ENCODE measurements around the gene ZBTB47.

Gene ZBTB47

DNA sequence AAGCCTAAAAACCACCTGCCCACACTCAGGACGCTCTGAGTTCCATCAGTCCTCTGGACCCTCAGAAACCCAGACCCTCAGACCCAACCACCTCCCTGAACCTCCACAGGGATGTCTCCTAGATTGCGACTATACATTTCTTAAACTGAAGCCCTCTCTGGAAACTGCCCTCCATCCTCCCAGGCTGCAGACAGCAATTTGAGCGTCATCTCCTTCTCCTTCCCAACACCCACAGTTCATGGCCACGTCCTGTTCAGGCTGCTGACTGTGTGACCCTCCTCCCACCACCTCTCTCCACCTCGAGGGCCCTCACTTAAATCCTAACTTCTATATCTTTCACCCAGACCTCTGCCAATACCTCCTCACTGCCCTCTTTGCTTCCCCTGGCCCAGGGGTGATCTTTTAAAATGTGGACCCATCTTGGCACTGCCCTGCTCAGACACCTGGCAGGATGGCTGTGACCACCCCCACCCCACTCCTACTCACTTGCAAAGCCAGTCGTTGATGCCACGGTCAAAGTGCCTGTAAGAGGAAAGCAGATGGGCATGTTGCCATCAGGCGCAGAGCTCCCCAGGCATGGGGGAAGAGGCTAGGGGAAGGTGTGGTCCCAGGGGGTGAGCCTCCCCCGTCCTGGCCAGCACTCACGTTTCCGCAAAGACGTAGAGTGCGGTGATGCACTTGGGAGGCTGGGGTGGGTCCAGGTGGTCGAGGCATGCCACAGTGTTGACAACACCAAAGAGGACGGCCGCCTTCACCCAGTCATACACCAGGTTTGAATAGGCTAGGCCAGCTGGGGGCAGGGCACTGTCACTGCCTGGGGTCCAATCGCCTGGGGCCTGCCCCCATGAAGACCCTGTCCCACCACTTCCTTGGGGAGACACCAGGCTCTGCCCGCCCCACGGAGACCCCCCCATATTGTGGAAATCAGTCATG lies 43.1 kb downstream of the ZBTB47 start:
- no peak for DNase-seq (ENCODE audit: low read depth, low spot score)
- no peak overlapping the region for H3K4me3 ChIP-seq (ENCODE audit: low read depth, low read length)
- ChIA-PET CTCF (no interaction called here), POLR2A (no interaction called here)
- TF ChIP-seq, protein P1, sequence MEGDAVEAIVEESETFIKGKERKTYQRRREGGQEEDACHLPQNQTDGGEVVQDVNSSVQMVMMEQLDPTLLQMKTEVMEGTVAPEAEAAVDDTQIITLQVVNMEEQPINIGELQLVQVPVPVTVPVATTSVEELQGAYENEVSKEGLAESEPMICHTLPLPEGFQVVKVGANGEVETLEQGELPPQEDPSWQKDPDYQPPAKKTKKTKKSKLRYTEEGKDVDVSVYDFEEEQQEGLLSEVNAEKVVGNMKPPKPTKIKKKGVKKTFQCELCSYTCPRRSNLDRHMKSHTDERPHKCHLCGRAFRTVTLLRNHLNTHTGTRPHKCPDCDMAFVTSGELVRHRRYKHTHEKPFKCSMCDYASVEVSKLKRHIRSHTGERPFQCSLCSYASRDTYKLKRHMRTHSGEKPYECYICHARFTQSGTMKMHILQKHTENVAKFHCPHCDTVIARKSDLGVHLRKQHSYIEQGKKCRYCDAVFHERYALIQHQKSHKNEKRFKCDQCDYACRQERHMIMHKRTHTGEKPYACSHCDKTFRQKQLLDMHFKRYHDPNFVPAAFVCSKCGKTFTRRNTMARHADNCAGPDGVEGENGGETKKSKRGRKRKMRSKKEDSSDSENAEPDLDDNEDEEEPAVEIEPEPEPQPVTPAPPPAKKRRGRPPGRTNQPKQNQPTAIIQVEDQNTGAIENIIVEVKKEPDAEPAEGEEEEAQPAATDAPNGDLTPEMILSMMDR (IDR thresholded peaks at IDR 0.05; ENCODE audit: insufficient read depth, low read length, missing control alignments) = no peak

DNA sequence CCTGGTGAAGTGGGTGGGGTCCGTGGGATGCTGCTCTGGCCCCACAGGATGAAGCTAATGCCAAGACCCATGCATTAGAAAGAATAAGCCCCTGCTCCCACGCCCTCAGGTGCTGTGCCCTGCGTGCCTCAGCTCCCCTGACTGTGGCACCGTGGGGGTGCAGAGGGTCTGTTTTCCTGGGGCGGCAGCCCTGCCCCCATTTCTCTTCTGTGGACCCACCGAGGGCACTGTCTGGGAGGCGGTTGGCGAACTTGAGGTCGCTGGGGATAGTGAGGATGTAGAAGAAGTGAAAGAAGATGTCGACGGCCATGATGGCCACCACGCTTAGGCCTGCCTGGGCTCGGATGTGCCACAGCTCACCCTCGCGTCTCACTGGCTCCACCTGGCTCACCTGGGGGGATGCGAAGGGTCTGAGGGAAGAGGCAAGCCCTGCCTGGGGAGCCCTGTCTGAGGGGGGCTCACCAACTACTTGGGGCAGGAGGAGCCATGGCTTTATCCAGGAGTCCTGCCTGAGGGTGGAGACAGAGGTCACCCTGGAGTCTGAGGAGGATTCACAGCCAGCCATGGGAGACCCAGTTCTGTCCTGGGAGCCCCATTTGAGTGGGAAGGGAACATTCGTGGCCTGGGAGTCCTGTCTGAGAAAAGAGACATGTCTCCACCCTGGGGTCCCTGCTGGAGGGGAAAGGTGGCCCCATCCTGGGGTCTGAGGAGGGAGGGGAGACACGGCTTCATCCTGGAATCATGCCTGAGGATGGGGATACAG lies 44.0 kb downstream of the ZBTB47 start:
- ChIA-PET POLR2A (no interaction called here), CTCF (no interaction called here)
- no peak for DNase-seq (ENCODE audit: low read depth, low spot score)
- H3K4me3 ChIP-seq (ENCODE audit: low read depth, low read length) = no peak overlapping the region
- TF ChIP-seq, protein P1 (IDR thresholded peaks at IDR 0.05; ENCODE audit: insufficient read depth, low read length, missing control alignments) = no peak

DNA sequence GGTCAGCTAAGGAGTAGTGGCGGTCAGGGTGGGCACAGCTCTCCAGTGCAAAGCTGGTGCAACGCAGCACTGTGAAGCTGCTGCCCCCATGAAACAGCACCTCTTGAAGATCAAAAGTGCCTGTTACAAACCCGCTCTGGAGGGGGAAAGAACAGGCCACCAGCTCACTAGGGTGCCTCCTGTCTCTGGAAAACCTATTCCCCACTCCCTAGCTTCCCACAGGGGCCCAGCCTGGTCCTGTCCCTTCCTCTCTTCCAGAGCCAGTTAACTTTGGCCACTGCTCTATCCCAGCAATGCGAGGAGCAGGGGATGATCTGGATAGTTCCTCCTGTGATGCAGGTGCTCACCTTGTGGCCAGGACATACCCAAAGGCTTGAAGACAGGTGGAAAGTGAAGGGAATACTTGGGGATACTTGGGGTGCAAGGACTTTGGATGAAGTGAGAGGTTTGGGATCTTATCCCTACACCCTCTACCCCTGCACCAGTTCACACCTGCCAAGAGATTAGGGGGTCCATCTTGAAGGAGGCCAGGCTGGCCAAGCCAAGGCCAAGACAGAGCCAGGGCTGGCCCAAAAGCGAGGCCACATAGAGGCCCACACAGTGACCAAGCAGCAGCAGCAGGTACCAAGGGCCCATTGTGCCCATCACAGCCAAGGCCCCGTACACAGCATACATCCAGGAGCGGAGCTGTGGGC lies 44.9 kb downstream of the ZBTB47 start:
- TF ChIP-seq, protein P1 (IDR thresholded peaks at IDR 0.05; ENCODE audit: insufficient read depth, low read length, missing control alignments) = no peak
- H3K4me3 ChIP-seq (ENCODE audit: low read depth, low read length) = no peak overlapping the region
- CTCF ChIA-PET = interaction anchor here (1.0 kb wide), 1 partner anchor 11 kb away, joined by 3 read pairs; no protein-coding TSS in a partner anchor
- no peak for DNase-seq (ENCODE audit: low read depth, low spot score)
- POLR2A ChIA-PET = no interaction called here

DNA sequence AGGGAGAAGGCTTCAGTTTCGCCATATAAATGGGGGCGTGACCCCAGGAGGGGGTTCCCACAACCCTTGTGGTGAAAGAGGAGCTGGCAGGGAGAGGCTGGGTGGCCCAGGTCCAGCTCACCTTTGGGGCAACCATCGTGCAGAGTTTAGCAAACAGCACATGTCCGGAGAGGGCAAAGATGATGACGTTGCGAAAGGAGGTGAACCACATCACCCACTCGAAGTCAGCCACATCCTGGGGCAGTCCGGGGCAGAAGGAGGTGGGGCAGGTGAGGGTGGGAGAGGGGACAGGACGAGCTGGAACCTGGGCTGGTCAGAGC lies 45.4 kb downstream of the ZBTB47 start:
- POLR2A ChIA-PET = no interaction called here
- CTCF ChIA-PET = interaction anchor here (1.0 kb wide), 1 partner anchor 12 kb away, joined by 3 read pairs; no protein-coding TSS in a partner anchor
- DNase-seq (ENCODE audit: low read depth, low spot score) = no peak

DNA sequence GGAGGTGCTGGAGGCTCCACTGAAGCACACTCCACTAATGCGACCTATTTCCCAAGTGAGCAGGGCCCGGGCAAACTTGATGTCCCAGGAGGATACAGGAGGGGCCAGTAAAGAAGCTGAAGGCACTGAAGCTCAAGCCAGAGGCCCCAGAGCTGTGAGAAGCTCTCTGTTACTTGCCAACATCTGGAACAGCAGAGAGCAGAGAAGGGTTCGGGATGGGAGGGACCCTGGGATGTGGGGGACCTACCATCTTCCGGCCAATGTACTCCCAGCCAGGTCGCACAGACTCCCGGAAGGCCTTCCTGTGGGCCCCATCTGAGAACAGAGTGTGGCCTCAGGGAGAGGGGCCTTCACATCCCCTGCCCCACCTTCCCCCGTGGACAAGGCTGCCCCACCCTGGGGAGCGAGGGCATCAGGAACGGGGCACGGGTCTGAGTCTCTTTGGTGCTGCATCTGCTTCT lies 46.0 kb downstream of the ZBTB47 start:
- POLR2A ChIA-PET = no interaction called here

More for the DNA sequence above, 45.4 kb downstream of the ZBTB47 start:
- TF ChIP-seq, protein P1 (IDR thresholded peaks at IDR 0.05; ENCODE audit: insufficient read depth, low read length, missing control alignments) = no peak
- H3K4me3 ChIP-seq (ENCODE audit: low read depth, low read length) = no peak overlapping the region

More for the DNA sequence above, 46.0 kb downstream of the ZBTB47 start:
- CTCF ChIA-PET = interaction anchor here (1.0 kb wide), 1 partner anchor 12 kb away, joined by 3 read pairs; no protein-coding TSS in a partner anchor
- no peak for DNase-seq (ENCODE audit: low read depth, low spot score)
- no peak overlapping the region for H3K4me3 ChIP-seq (ENCODE audit: low read depth, low read length)
- TF ChIP-seq, protein P1 (IDR thresholded peaks at IDR 0.05; ENCODE audit: insufficient read depth, low read length, missing control alignments) = no peak

All from AG04449 (cell line).